ENCODE results near the gene SNRNP200. TPM values are rescaled to one million over a fixed set of nuclear protein-coding genes. Genes with fewer than 3 reads are reported as not detected.
A peak's percentile ranks its signal among the peaks of the same experiment; 100 is the strongest.

Gene SNRNP200
- total RNA-seq, 4 donors from 2014 or later = 55.3 to 90.0 (median 68.6) TPM

DNA sequence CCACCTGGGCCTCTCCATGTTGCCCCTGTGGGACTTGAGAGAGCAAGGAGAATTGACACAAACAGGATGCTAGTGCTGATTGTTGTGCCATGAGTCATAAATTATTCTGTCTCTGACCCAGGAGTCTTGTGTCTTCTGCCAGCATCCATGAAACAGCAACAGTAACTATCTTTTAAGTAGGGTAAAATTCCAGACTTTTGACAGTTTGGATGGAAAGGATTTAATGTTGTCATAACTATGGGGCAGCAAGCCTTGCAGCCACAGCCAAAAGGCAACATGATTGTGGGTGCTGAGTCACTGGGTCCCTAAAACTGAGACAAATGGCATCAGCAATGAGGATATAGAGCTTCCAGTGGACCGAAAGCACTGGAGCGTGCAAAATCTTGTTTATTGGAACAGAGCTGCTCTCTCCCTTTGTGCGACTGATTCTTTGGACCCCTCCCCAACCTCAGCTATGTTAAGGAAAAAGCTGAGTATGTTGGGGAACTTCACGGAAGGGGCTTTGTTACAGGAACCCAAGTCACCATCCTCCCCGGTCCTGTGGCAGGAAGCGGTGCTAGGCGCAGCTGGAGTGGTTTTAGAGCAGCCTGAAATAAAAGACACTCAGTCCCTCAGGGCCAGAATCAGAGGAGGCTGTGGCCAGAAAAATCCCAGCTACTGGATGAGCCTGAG, 10.2 kb upstream of the SNRNP200 start:
- H3K27ac ChIP-seq = peak overlapping the region in 2 of 4 donors; percentile 39 to 49
- intact Hi-C loops (cut with DNase I) = no loop called here
- H3K4me3 ChIP-seq = no peak overlapping the region
- peaks cover 0 to 23% (median 3%) of the 10 kb centered on the region in 4 donors for H3K27me3 ChIP-seq
- no peak for DNase-seq
- WGBS, 2 donors = 44 to 71% methylated on average over 3 to 6 of the region's 7 CpGs
- TF ChIP-seq, protein P1, sequence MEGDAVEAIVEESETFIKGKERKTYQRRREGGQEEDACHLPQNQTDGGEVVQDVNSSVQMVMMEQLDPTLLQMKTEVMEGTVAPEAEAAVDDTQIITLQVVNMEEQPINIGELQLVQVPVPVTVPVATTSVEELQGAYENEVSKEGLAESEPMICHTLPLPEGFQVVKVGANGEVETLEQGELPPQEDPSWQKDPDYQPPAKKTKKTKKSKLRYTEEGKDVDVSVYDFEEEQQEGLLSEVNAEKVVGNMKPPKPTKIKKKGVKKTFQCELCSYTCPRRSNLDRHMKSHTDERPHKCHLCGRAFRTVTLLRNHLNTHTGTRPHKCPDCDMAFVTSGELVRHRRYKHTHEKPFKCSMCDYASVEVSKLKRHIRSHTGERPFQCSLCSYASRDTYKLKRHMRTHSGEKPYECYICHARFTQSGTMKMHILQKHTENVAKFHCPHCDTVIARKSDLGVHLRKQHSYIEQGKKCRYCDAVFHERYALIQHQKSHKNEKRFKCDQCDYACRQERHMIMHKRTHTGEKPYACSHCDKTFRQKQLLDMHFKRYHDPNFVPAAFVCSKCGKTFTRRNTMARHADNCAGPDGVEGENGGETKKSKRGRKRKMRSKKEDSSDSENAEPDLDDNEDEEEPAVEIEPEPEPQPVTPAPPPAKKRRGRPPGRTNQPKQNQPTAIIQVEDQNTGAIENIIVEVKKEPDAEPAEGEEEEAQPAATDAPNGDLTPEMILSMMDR (IDR thresholded peaks at IDR 0.05) = no peak
- no peak for TF ChIP-seq POLR2A (IDR thresholded peaks at IDR 0.05)
- peaks cover 0 to 6% (median 0%) of the 10 kb centered on the region in 3 donors for H3K4me1 ChIP-seq
- H3K36me3 ChIP-seq = no peaks in the 10 kb centered on the region
- no peaks in the 10 kb centered on the region for H3K9me3 ChIP-seq

DNA sequence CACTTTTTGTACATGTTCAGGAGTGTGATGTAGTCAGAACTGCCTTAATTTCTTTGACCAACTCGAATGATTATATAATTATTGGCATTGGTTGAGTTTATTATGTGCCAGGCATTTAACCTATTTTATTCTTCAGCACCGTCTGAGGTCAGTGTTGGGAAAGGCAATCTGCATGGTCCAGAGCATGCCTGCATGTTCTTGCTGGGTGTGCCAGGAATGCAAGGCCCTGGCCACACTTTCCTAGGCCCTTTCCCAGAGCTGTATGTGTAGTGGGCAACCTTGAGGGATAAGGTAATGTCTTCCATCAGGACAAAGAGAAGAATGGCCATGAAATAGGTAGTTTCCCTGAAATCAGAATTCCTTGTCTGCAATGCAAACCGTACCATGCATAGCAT, 9.7 kb upstream of the SNRNP200 start:
- Histone ChIP-seq H3K4me1 (peaks cover 0 to under 1% (median 0%) of the 10 kb centered on the region in 3 donors), H3K9me3 (no peaks in the 10 kb centered on the region), H3K27ac (no peak overlapping the region), H3K4me3 (no peak overlapping the region), H3K27me3 (peaks cover 0 to 17% (median 3%) of the 10 kb centered on the region in 4 donors), H3K36me3 (no peaks in the 10 kb centered on the region)
- intact Hi-C loops (cut with DNase I) = no loop called here
- 67 to 82% methylated on average over 3 of the region's 3 CpGs for WGBS, 2 donors
- no peak for DNase-seq
- TF ChIP-seq POLR2A (IDR thresholded peaks at IDR 0.05) = no peak
- TF ChIP-seq, protein P1 (IDR thresholded peaks at IDR 0.05) = no peak

DNA sequence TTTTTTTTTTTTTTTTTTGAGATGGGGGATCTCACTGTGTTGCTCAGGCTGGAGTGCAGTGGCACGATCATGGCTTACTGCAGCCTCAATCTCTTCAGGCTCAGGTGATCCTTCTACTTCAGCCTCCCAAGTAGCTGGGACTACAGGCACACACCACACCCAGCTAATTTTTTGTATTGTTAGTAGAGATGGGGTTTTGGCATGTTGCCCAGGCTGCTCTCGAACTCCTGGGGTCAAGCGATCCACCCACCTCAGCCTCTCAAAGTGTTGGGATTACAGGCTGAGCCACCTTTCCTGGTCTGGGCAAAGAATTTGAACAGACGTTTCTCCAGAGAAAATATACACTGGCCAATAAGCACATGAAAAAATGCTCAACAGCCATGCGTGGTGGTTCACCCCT, 2.9 kb upstream of the SNRNP200 start:
- no peak for TF ChIP-seq POLR2A (IDR thresholded peaks at IDR 0.05)
- TF ChIP-seq, protein P1 (IDR thresholded peaks at IDR 0.05) = no peak
- intact Hi-C loops (cut with DNase I) = no loop called here

DNA sequence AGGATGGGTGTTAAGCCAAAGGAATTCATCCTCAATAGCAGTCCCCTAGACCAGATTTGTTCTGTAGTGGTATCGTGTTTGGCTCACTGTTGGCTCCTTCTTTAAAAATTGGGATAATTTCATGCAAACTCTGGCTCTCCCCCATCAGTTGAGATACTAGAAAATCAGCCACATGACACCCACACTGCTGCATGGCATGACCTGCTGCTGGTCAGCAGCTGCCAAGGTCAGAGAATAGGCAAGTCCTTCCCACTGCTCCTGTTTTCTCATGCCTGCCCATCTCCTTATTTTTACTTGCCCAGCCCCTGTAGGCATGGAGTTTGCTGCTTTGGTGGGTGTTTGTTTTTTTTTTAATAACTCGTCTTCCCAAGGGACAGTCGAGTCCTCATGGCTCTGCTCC, 1.0 kb upstream of the SNRNP200 start:
- DNase-seq = no peak
- WGBS, 2 donors = 50 to 93% methylated on average over 1 to 3 of the region's 3 CpGs
- Histone ChIP-seq H3K4me3 (peak overlapping the region in 3 of 4 donors; percentile 74 to 79 (median 75)), H3K36me3 (peaks cover 13 to 33% (median 19%) of the 10 kb centered on the region in 3 donors), H3K27ac (peak overlapping the region; percentile 87 to 90 (median 88)), H3K4me1 (peaks cover 6 to 46% (median 11%) of the 10 kb centered on the region in 3 donors), H3K27me3 (no peaks in the 10 kb centered on the region), H3K9me3 (no peaks in the 10 kb centered on the region)
- intact Hi-C loops (cut with DNase I) = no loop called here
- TF ChIP-seq, protein P1 (IDR thresholded peaks at IDR 0.05) = no peak
- TF ChIP-seq POLR2A (IDR thresholded peaks at IDR 0.05) = no peak

More for the DNA sequence above, 2.9 kb upstream of the SNRNP200 start:
- 90 to 93% methylated on average over 1 to 4 of the region's 5 CpGs for WGBS, 2 donors
- no peaks in the 10 kb centered on the region for H3K27me3 ChIP-seq
- no peak for DNase-seq
- H3K36me3 ChIP-seq = peaks cover 0 to 14% (median 1%) of the 10 kb centered on the region in 3 donors
- H3K4me1 ChIP-seq = peaks cover 6 to 27% (median 11%) of the 10 kb centered on the region in 3 donors
- no peaks in the 10 kb centered on the region for H3K9me3 ChIP-seq
- no peak overlapping the region for H3K4me3 ChIP-seq
- H3K27ac ChIP-seq = no peak overlapping the region

DNA sequence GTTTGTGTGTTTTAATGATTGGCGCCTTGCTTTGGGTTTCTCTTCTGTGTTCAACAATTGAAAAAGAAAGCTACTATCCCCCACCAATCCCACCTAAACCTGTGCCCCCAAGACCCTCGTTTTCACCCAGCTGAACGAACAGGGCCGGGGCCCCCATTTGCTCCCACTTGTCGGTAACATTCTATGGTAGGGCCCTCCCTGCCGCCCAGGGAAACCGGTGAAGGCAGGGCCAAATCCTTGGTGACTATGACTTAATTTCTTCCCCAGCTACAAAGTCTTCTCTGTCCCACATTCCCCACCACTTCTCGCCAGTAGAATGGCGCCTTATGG, 598 bp upstream of the SNRNP200 start:
- Histone ChIP-seq H3K9me3 (no peaks in the 10 kb centered on the region), H3K4me3 (peak overlapping the region; percentile 60 to 79 (median 74)), H3K36me3 (peaks cover 17 to 37% (median 23%) of the 10 kb centered on the region in 3 donors), H3K27me3 (no peaks in the 10 kb centered on the region), H3K4me1 (peaks cover 6 to 49% (median 11%) of the 10 kb centered on the region in 3 donors), H3K27ac (peak overlapping the region; percentile 87 to 90 (median 88))
- TF ChIP-seq, protein P1 (IDR thresholded peaks at IDR 0.05) = no peak
- TF ChIP-seq POLR2A (IDR thresholded peaks at IDR 0.05) = no peak
- DNase-seq = no peak
- 13 to 16% methylated on average over 8 to 9 of the region's 9 CpGs for WGBS, 2 donors
- intact Hi-C loops (cut with DNase I) = no loop called here
